Measurements from ENCODE around the gene SS18. TPM values are rescaled to one million over a fixed set of nuclear protein-coding genes. Genes with fewer than 3 reads are reported as not detected.

The SS18 gene, protein sequence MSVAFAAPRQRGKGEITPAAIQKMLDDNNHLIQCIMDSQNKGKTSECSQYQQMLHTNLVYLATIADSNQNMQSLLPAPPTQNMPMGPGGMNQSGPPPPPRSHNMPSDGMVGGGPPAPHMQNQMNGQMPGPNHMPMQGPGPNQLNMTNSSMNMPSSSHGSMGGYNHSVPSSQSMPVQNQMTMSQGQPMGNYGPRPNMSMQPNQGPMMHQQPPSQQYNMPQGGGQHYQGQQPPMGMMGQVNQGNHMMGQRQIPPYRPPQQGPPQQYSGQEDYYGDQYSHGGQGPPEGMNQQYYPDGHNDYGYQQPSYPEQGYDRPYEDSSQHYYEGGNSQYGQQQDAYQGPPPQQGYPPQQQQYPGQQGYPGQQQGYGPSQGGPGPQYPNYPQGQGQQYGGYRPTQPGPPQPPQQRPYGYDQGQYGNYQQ
- total RNA-seq = 105 and 114 TPM in 2 replicates
- 77.4 TPM for total RNA-seq (2013)
- 62.4 and 73.3 TPM in 2 replicates for polyA plus RNA-seq
- 105 and 132 TPM in 2 replicates for polyA minus RNA-seq

GRCh38 chr18:26090130-26091046 is at the start of gene SS18:
Gene SS18 (minus strand): TSS chr18:26090613. CDS start chr18:26090569, 44 bp downstream.
- H3K79me2 ChIP-seq (ENCODE audit: control insufficient read depth, insufficient read depth, low read length) = peaks cover 46% of the 10 kb centered on the region
- ChIA-PET POLR2A (interaction anchor here (2.1 kb wide), 1 partner anchor 136 kb away, joined by 6 read pairs; the partner anchor contains the start of gene TAF4B), CTCF (interaction anchor here (0.6 to 2.3 kb wide), 3 partner anchors 31 to 436 kb away, joined by 3 to 6 read pairs (median 3); no protein-coding TSS in a partner anchor)
- Mint-ChIP-seq H3K27me3 (no peaks in the 10 kb centered on the region), H3K9me3 (ENCODE audit: insufficient read depth) (no peaks in the 10 kb centered on the region), H3K27ac (peak within 1 kb of the TSS; percentile 98), H3K4me3 (peak within 1 kb of the TSS; percentile 99), H3K4me1 (peaks cover 44% of the 10 kb centered on the region)
- H3K36me3 ChIP-seq (replicated peaks in 1 of 2; ENCODE audit: control extremely low read depth in 1 of 2, control insufficient read depth in 1 of 2, extremely low read depth in 1 of 2, insufficient read depth in 2 of 2, low read length in 1 of 2) = peaks cover 12 to 13% of the 10 kb centered on the region in 2 experiments
- peak within 1 kb of the TSS; percentile 79 to 100 (median 94) for H3K4me3 ChIP-seq (ENCODE audit: control extremely low read depth in 1 of 5, extremely low read depth in 1 of 5, insufficient read depth in 1 of 5, low read depth in 2 of 5, low read length in 4 of 5)
- no peaks in the 10 kb centered on the region for H3K9me3 ChIP-seq (ENCODE audit: control extremely low read depth in 1 of 3, control insufficient read depth in 2 of 3, insufficient read depth in 1 of 3, low read length in 2 of 3)
- H3K4me2 ChIP-seq (replicated peaks; ENCODE audit: low read depth, low read length, poor library complexity, severe bottlenecking) = peak within 1 kb of the TSS; percentile 94
- intact Hi-C loops (cut with micrococcal nuclease) = loop anchor here (1.0 to 10.0 kb wide), 5 partner anchors 42 to 736 kb away; partner anchors contain the start of genes PSMA8, TAF4B and ZNF521
- TF ChIP-seq, protein P1, sequence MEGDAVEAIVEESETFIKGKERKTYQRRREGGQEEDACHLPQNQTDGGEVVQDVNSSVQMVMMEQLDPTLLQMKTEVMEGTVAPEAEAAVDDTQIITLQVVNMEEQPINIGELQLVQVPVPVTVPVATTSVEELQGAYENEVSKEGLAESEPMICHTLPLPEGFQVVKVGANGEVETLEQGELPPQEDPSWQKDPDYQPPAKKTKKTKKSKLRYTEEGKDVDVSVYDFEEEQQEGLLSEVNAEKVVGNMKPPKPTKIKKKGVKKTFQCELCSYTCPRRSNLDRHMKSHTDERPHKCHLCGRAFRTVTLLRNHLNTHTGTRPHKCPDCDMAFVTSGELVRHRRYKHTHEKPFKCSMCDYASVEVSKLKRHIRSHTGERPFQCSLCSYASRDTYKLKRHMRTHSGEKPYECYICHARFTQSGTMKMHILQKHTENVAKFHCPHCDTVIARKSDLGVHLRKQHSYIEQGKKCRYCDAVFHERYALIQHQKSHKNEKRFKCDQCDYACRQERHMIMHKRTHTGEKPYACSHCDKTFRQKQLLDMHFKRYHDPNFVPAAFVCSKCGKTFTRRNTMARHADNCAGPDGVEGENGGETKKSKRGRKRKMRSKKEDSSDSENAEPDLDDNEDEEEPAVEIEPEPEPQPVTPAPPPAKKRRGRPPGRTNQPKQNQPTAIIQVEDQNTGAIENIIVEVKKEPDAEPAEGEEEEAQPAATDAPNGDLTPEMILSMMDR (IDR thresholded peaks at IDR 0.05) = no peak
- TF ChIP-seq EZH2 (IDR thresholded peaks at IDR 0.05; ENCODE audit: borderline replicate concordance, insufficient read depth, low read depth, low read length, poor library complexity, severe bottlenecking) = no peak
- DNase-seq = peak; percentile 98
- ATAC-seq (ENCODE audit: low read depth) = peak; percentile 82
- peaks cover 23 to 32% of the 10 kb centered on the region in 2 donors for H3K4me1 ChIP-seq (ENCODE audit: control insufficient read depth in 2 of 2, insufficient read depth in 2 of 2, low read length in 2 of 2)
- H3K27me3 ChIP-seq (replicated peaks in 1 of 4; ENCODE audit: control extremely low read depth in 1 of 4, control insufficient read depth in 3 of 4, insufficient read depth in 4 of 4, low read length in 3 of 4) = no peaks in the 10 kb centered on the region
- peak within 1 kb of the TSS; percentile 98 for H3K9ac ChIP-seq (ENCODE audit: low read length)
- under 1% methylated on average over 86 of the region's 89 CpGs for WGBS (ENCODE audit: insufficient coverage)
- H2AFZ ChIP-seq (ENCODE audit: insufficient read depth, low read depth, low read length, poor library complexity, severe bottlenecking) = peak within 1 kb of the TSS; percentile 90
- peak within 1 kb of the TSS; percentile 98 for H3K27ac ChIP-seq (ENCODE audit: low read length in 2 of 2)
- peaks cover 35% of the 10 kb centered on the region for H4K20me1 ChIP-seq (ENCODE audit: control insufficient read depth, insufficient read depth, low read length, poor library complexity, severe bottlenecking)

Data from B cell (primary cell).